ENCODE results near the gene LANCL1.

LANCL1 gene

GRCh38 chr2:210480079-210480478, 3.5 kb upstream of the LANCL1 start:
- Histone ChIP-seq H3K4me3 (ENCODE audit: low read depth in 1 of 2, low read length in 2 of 2) (no peak overlapping the region), H4K20me1 (ENCODE audit: insufficient read depth, low read length) (no peaks in the 10 kb centered on the region), H2AFZ (ENCODE audit: low read depth, low read length) (no peak overlapping the region), H3K36me3 (ENCODE audit: insufficient read depth, low read length) (no peaks in the 10 kb centered on the region), H3K27ac (ENCODE audit: low read length) (no peak overlapping the region), H3K9me3 (ENCODE audit: insufficient read depth, low read length, severe bottlenecking) (peaks cover 5% of the 10 kb centered on the region), H3K27me3 (ENCODE audit: insufficient read depth, low read length, poor library complexity) (no peaks in the 10 kb centered on the region), H3K4me1 (ENCODE audit: insufficient read depth, low read length) (peaks cover 25% of the 10 kb centered on the region), H3K9ac (ENCODE audit: low read depth, low read length) (no peak overlapping the region), H3K79me2 (ENCODE audit: insufficient read depth, low read length) (peaks cover 22% of the 10 kb centered on the region), H3K4me2 (ENCODE audit: insufficient read depth, low read length) (no peak overlapping the region)
- DNase-seq (no peak), ATAC-seq (ENCODE audit: insufficient read depth, low read depth) (no peak)
- TF ChIP-seq EZH2 (IDR thresholded peaks at IDR 0.05; ENCODE audit: borderline replicate concordance, low read depth, low read length, severe bottlenecking): no peak
- TF ChIP-seq CTCF (IDR thresholded peaks at IDR 0.05; ENCODE audit: borderline replicate concordance, extremely low read depth, low read length, poor library complexity, severe bottlenecking): no peak

GRCh38 chr2:210478661-210479060, 2.1 kb upstream of the LANCL1 start:
- Histone ChIP-seq H3K9ac (ENCODE audit: low read depth, low read length) (no peak overlapping the region), H3K4me2 (ENCODE audit: insufficient read depth, low read length) (0 out of 2 replicates have a peak overlapping the region, but pooled peaks have one; percentile 82), H3K27me3 (ENCODE audit: insufficient read depth, low read length, poor library complexity) (no peaks in the 10 kb centered on the region), H3K27ac (ENCODE audit: low read length) (no peak overlapping the region), H3K4me1 (ENCODE audit: insufficient read depth, low read length) (peaks cover 34% of the 10 kb centered on the region), H4K20me1 (ENCODE audit: insufficient read depth, low read length) (no peaks in the 10 kb centered on the region), H3K4me3 (ENCODE audit: low read depth in 1 of 2, low read length in 2 of 2) (no peak overlapping the region), H3K9me3 (ENCODE audit: insufficient read depth, low read length, severe bottlenecking) (peaks cover under 1% of the 10 kb centered on the region), H3K79me2 (ENCODE audit: insufficient read depth, low read length) (peaks cover 26% of the 10 kb centered on the region), H2AFZ (ENCODE audit: low read depth, low read length) (0 out of 2 replicates have a peak overlapping the region, but pooled peaks have one; percentile 77), H3K36me3 (ENCODE audit: insufficient read depth, low read length) (peaks cover 13% of the 10 kb centered on the region)
- TF ChIP-seq CTCF (IDR thresholded peaks at IDR 0.05; ENCODE audit: borderline replicate concordance, extremely low read depth, low read length, poor library complexity, severe bottlenecking) (no peak), EZH2 (IDR thresholded peaks at IDR 0.05; ENCODE audit: borderline replicate concordance, low read depth, low read length, severe bottlenecking) (no peak)
- ATAC-seq (ENCODE audit: insufficient read depth, low read depth) (no peak), DNase-seq (no peak)

GRCh38 chr2:210477496-210477895, 937 bp upstream of the LANCL1 start:
- peak overlapping the region; percentile 82 for H3K4me2 ChIP-seq (ENCODE audit: insufficient read depth, low read length)
- H3K9me3 ChIP-seq (ENCODE audit: insufficient read depth, low read length, severe bottlenecking): no peaks in the 10 kb centered on the region
- H3K36me3 ChIP-seq (ENCODE audit: insufficient read depth, low read length): peaks cover 24% of the 10 kb centered on the region
- H2AFZ ChIP-seq (ENCODE audit: low read depth, low read length): peak overlapping the region; percentile 77
- H3K27me3 ChIP-seq (ENCODE audit: insufficient read depth, low read length, poor library complexity): no peaks in the 10 kb centered on the region
- no peaks in the 10 kb centered on the region for H4K20me1 ChIP-seq (ENCODE audit: insufficient read depth, low read length)
- H3K9ac ChIP-seq (ENCODE audit: low read depth, low read length): peak overlapping the region; percentile 99
- H3K4me1 ChIP-seq (ENCODE audit: insufficient read depth, low read length): peaks cover 34% of the 10 kb centered on the region
- peaks cover 26% of the 10 kb centered on the region for H3K79me2 ChIP-seq (ENCODE audit: insufficient read depth, low read length)
- DNase-seq (peak; percentile 55), ATAC-seq (ENCODE audit: insufficient read depth, low read depth) (peak; percentile 39; the same call in 2 of the 3 replicates)
- TF ChIP-seq EZH2 (IDR thresholded peaks at IDR 0.05; ENCODE audit: borderline replicate concordance, low read depth, low read length, severe bottlenecking): no peak
- no peak for TF ChIP-seq CTCF (IDR thresholded peaks at IDR 0.05; ENCODE audit: borderline replicate concordance, extremely low read depth, low read length, poor library complexity, severe bottlenecking)
- H3K27ac ChIP-seq (ENCODE audit: low read length): peak overlapping the region; percentile 98
- peak overlapping the region; percentile 71 to 80; a peak in 3 of 4 replicates for H3K4me3 ChIP-seq (ENCODE audit: low read depth in 1 of 2, low read length in 2 of 2)
